Myometrial cell (primary cell): Measurements from ENCODE around the gene KIF1C. TPM values are rescaled to one million over a fixed set of nuclear protein-coding genes. Genes with fewer than 3 reads are reported as not detected.

ENCODE experiments used
- total RNA-seq: library from RNA; depleted of rRNA; stranded (reverse); fragments of >200 nt; gene quantifications from 2 replicates; pipeline ENCODE4 v1.2.3, GENCODE V29; 2015

The KIF1C gene
- 49.3 and 54.8 TPM in 2 replicates for total RNA-seq

GRCh38 chr17:4997302-4998026 is at the start of gene KIF1C, which contains the start of gene INCA1:
Gene KIF1C, plus strand, starts transcription at chr17:4997950. Its CDS starts 2,297 bp downstream, at chr17:5000247.
Gene INCA1, minus strand, starts transcription at chr17:4997522. Its CDS starts 3,085 bp downstream, at chr17:4994437.

GRCh38 chr17:4948166-4948930 is 49.4 kb upstream of the KIF1C start, which contains the start of gene PFN1:
Gene PFN1, minus strand, starts transcription at chr17:4948530. Its CDS starts 136 bp downstream, at chr17:4948394.

GRCh38 chr17:4950746-4951204 is 47.0 kb upstream of the KIF1C start, which contains the start of gene ENO3:
Gene ENO3, plus strand, starts transcription at chr17:4951119. Its CDS starts 711 bp downstream, at chr17:4951830.

GRCh38 chr17:4967539-4968485 is 29.9 kb upstream of the KIF1C start, which contains the start of gene SPAG7:
Gene SPAG7, minus strand, starts transcription at chr17:4967817. Its CDS starts 13 bp downstream, at chr17:4967804.

GRCh38 chr17:4986951-4987766 is 10.6 kb upstream of the KIF1C start, which contains the start of gene CAMTA2:
Gene CAMTA2, minus strand, starts transcription at chr17:4987675. Its CDS starts 1,453 bp downstream, at chr17:4986222.

GRCh38 chr17:5035315-5035714 is 37.6 kb downstream of the KIF1C start, which contains the start of gene SLC52A1:
Gene SLC52A1, minus strand, starts transcription at chr17:5035426. Its CDS starts 820 bp downstream, at chr17:5034606.

Other genes starting within 250 kb of the KIF1C start
- gene TM4SF5, start 226.1 kb upstream of the KIF1C start, total RNA-seq: not detected in 2 replicates
- gene VMO1, start 211.6 kb upstream of the KIF1C start, total RNA-seq: not detected in 2 replicates
- gene GLTPD2, start 209.0 kb upstream of the KIF1C start, total RNA-seq: not detected in 2 replicates
- gene PSMB6, start 201.8 kb upstream of the KIF1C start, total RNA-seq: 350 and 452 TPM in 2 replicates
- 19.8 and 28.3 TPM in 2 replicates for gene PLD2, start 190.8 kb upstream of the KIF1C start, total RNA-seq
- gene MINK1, start 164.6 kb upstream of the KIF1C start, total RNA-seq: 22.2 and 26.2 TPM in 2 replicates
- 4.3 and 5.7 TPM in 2 replicates for gene C17orf107, start 98.4 kb upstream of the KIF1C start, total RNA-seq
- gene CHRNE, start 94.9 kb upstream of the KIF1C start, total RNA-seq: 0.35 and 0.86 TPM in 2 replicates
- gene GP1BA, start 65.7 kb upstream of the KIF1C start, total RNA-seq: not detected in 2 replicates
- 61.9 and 65.2 TPM in 2 replicates for gene SLC25A11, start 57.9 kb upstream of the KIF1C start, total RNA-seq
- gene RNF167, start 57.7 kb upstream of the KIF1C start, total RNA-seq: 64.3 and 64.5 TPM in 2 replicates
- 1,248 and 1,319 TPM in 2 replicates for gene PFN1, start 49.4 kb upstream of the KIF1C start, total RNA-seq
- 3.4 TPM in 1 of 2 replicates, not detected in the other for gene ENO3, start 46.8 kb upstream of the KIF1C start, total RNA-seq
- gene SPAG7, start 30.1 kb upstream of the KIF1C start, total RNA-seq: 60.0 and 64.9 TPM in 2 replicates
- gene CAMTA2, start 10.3 kb upstream of the KIF1C start, total RNA-seq: 15.6 and 36.6 TPM in 2 replicates
- under 0.01 and 0.53 TPM in 2 replicates for gene INCA1, start 428 bp upstream of the KIF1C start, total RNA-seq
- gene SLC52A1, start 37.5 kb downstream of the KIF1C start, total RNA-seq: 0.29 and 0.71 TPM in 2 replicates
- gene ZFP3, start 80.5 kb downstream of the KIF1C start, total RNA-seq: 0.89 and 1.7 TPM in 2 replicates
- 3.5 and 6.6 TPM in 2 replicates for gene ZNF232, start 113.9 kb downstream of the KIF1C start, total RNA-seq
- 0.18 TPM in 1 of 2 replicates, not detected in the other for gene USP6, start 118.1 kb downstream of the KIF1C start, total RNA-seq
- 0.29 and 1.6 TPM in 2 replicates for gene ZNF594, start 193.9 kb downstream of the KIF1C start, total RNA-seq
- gene SCIMP, start 236.9 kb downstream of the KIF1C start, total RNA-seq: not detected in 2 replicates